G401 (cell line): ENCODE measurements around the gene FLNC. TPM values are rescaled to one million over a fixed set of nuclear protein-coding genes. Genes with fewer than 3 reads are reported as not detected.

ENCODE experiments used
- DNase-seq: peaks from one replicate; pipeline ENCODE4 v3.0.0-alpha.2; 2015; ENCODE audit warnings: low spot score
- in situ Hi-C: cut with HindIII; loops from 2 replicates; pipeline ENCODE4 v1.10.0; 2016; ENCODE audit warnings: low sequenced_read_pairs, mixed read lengths
- total RNA-seq: library from RNA; depleted of rRNA; stranded (reverse); fragments of >200 nt; shearing (Covaris generic); gene quantifications from 2 replicates; pipeline ENCODE4 v1.2.3, GENCODE V29; 2014

The FLNC gene
- total RNA-seq, 1 experiment from 2014 or later = 231 TPM

GRCh38 chr7:128885370-128886187 is 55.4 kb downstream of the FLNC start:
- in situ Hi-C loops = no loop called here
- no peak for DNase-seq

DNA sequence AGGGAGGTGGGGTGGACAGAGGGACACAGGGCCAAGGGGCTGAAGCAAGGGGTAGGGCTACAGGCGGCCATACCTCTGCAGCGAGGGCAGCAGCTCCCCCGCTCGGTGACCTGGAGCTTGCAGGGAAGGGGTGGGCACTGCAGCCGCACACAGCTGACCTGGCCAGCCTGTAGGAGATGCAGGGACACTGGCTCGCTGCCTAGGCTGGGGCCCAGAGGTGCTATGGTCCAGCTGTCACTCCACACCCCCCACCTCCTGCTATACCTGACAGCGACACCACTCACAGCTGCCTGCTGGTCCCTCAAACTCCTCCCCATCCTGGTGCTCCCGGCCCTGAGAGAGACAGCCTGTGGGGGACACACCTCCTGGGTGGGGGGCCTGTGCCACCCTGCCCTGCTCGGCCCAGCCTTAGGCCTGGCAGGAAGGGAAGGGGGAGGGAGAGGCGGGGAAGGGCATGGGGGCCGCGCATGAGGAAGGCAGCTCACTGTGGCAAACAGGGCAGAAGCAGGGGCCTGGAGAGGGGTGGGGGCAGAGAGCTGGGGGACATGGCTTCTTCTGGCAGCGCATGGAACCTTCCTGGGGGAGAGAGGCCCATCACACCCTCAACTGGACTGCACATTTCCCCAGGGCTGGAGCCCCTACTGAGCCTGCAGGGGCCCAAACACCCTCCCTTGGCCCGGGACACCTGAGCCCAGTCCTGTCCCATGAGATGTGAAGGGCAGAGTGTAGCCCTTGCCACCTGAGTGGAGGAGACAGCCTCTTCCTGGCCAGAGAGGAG is 56.4 kb downstream of the FLNC start:
- DNase-seq = no peak
- in situ Hi-C loops = no loop called here

DNA sequence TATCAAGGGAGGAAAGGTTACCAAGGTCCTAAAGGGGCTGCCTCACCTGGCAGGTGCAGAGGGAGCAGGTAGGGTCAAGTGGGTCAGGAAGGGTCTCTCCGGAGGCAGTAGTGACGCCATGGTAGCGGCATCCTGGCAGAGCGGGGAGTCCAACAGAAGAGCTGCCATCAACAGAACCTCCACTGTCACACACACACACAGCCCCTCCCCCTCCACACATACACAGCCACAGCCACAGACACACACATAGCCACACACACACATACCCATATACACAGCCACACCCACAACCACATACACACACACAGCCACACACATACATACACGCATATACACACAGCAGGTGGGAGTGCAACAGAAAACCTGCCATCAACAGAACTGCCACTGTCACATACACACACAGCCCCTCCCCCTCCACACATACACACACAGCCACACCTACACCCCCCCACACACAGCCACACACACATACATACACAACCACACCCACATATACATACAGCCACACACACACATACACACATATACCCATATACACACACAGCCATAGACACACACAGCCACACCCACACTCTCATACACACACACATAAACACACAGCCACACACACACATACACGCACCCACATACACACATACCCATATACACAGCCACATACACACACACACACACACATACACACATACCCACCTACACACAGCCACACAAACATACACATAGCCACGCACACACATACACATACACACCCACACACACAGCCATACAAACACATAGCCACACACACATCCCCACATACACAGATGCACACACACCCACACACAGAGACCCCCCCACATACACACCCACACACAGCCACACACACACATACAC is 57.2 kb downstream of the FLNC start:
- DNase-seq = no peak
- in situ Hi-C loops = no loop called here

DNA sequence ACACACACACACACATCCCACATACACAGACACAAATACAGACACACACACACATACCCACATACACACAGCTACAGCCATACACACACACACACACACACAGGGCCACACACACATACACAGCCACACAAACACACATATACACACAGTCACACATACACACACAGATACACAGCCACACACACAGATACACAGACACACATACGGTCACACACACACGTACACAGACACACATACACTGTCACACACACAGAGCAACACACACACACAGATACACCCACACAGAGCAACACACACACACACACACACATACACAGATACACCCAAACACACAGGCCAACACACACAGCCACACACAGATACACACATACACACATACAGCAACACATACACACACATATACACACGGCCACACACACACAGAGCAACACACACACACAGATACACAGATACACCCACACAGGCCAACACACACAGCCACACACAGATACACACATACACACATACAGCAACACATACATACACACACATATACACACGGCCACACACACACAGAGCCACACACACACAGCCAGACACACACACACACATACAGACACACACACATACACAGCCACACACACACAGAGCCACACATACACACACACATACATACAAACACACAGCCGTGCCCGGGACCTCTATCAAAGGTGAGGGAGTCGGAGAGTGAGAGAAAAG is 58.0 kb downstream of the FLNC start:
- in situ Hi-C loops = no loop called here

DNA sequence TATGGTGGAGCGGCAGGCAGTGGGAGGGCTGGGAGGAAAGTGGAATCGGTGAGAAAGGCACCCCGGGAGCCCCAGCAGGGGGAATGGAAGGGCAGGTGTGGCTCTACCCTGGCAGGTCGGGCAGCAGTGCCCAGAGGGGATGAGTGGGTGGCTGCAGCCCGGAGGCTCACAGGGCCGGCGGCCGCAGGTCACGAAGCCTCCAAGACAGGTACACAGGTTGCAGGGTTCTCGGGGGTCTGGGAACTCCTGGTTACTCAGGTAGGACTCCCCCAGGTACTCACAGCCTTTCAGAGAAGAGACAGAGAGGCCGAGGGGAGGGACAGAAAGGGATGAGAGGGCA is 58.5 kb downstream of the FLNC start:
- no peak for DNase-seq
- in situ Hi-C loops = no loop called here

More for the DNA sequence above, 58.0 kb downstream of the FLNC start:
- DNase-seq = no peak

- in situ Hi-C loops = no loop called here
- DNase-seq = no peak
Measured at GRCh38 chr7:128889121-128889520, 58.9 kb downstream of the FLNC start.

- in situ Hi-C loops = no loop called here
- no peak for DNase-seq
Measured at GRCh38 chr7:128890306-128891109, 60.3 kb downstream of the FLNC start.

DNA sequence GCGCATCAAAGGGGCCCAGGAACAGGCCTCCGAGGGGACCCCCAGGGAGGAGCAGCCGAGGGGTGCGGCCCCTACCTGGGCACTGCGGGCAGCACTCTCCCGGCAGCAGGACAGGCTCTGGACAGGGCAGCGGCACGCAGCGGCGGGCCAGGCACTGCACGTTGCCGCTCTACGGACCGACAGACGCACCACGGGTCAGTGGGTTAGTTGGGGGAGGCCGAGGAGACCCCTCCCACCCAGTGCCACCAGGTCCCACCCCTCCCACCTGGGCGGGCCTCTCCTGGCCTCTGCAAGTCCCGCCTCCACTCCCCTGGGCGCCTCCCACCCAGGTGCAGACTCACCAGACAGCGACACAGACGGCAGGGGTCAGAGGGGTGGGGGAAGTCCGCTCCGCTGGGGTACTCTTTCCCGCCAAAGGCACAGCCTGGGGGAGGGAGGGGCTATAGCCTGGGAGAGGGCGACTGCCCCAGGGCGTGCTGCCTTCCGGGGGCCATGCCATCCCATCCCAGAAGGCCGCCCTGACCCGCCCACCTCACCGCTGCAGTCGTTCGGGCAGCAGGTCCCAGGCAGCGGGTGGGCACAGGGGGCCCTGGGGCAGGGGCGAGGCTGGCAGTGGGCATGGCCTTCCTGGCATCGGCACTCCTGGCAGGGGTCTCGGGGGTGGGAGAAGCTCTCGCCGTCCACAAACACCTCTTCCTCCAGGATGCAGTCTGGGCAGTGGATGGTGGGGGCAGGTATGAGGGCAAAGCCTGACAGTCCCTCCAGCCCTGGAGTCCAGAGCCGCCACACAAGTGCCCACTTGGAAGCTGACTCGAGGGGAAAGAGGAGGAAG is 61.1 kb downstream of the FLNC start:
- DNase-seq = no peak
- in situ Hi-C loops = no loop called here

DNA sequence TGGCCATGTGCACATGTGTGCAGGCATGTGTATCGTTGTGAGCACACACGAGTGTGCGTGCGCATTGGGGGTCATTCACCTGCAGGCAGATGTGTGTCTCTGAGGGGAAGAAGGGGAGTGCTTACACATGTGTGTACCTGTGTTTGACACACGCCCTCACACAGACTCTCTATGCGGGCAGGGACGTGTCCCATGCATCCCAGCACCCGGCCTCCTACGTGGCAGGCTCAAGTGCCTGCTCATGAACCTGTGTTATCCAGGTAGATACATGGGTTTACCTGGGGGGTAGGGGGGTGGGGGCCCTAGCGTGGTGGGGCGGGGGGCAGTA is 61.7 kb downstream of the FLNC start:
- in situ Hi-C loops = no loop called here
- no peak for DNase-seq

GRCh38 chr7:128892521-128893250 is 62.5 kb downstream of the FLNC start:
- no peak for DNase-seq
- in situ Hi-C loops = no loop called here

DNA sequence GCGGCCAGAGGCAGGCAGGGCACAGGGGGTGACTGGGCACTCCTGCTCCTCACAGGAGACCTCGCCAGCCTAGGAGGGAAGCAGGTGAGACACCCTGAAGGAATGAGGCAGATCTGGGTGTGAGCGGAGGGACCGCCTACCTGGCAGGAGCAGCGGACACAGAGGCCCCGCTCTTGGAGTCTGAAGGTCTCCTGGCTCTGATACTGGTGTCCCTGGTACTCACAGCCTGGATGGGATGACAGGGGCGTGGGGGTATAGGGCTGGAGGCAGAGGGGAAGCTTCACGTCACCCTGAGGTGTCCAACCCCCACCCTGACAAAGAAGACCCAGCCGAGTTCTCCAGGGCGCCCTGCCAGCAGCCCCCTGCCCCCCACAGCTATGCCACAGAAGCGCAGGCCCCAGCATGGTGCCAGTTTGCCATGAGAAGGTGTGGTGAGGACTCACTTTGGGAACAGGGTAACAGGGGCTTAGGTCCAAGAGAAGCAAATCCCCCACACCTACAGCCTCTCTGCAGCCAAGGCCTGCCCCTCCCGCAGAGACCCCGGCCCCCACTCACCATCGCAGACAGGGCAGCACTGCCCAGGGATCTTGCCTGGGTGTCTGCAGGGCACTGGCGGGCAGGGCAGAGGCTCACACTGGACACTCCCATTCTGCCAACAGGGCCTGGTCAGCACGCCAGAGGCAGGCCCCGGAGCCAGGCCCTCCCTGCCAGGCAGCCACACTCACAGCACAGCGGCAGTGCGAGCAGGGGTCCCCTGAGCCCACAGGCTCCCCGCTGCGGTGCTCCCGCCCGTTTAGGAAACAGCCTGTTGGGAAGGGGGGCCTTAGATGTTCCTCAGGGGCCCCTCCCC is 63.3 kb downstream of the FLNC start:
- DNase-seq = no peak
- in situ Hi-C loops = no loop called here

GRCh38 chr7:128894101-128894440 is 63.9 kb downstream of the FLNC start:
- no peak for DNase-seq
- in situ Hi-C loops = no loop called here

DNA sequence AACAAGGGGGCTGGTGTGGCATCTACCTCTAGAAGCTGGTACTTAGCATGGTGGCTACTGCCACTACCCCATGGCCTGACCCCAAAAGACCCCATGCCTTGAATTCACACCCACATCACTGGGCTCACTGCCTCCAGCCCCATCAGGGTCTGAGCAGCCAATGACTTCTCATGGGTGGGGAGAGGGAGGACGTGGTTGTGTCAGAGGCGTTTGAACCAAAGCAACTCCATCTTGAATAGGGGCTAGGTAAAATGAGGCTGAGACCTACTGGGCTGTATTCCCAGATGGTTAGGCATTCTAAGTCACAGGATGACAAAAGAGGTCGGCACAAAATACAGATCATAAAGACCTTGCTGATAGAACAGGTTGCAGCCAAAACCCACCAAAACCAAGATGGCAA is 65.1 kb downstream of the FLNC start:
- no peak for DNase-seq
- in situ Hi-C loops = no loop called here

GRCh38 chr7:128899392-128899791 is 69.2 kb downstream of the FLNC start:
- DNase-seq = no peak
- in situ Hi-C loops = no loop called here

GRCh38 chr7:128900237-128900636 is 70.0 kb downstream of the FLNC start:
- in situ Hi-C loops = no loop called here
- no peak for DNase-seq

DNA sequence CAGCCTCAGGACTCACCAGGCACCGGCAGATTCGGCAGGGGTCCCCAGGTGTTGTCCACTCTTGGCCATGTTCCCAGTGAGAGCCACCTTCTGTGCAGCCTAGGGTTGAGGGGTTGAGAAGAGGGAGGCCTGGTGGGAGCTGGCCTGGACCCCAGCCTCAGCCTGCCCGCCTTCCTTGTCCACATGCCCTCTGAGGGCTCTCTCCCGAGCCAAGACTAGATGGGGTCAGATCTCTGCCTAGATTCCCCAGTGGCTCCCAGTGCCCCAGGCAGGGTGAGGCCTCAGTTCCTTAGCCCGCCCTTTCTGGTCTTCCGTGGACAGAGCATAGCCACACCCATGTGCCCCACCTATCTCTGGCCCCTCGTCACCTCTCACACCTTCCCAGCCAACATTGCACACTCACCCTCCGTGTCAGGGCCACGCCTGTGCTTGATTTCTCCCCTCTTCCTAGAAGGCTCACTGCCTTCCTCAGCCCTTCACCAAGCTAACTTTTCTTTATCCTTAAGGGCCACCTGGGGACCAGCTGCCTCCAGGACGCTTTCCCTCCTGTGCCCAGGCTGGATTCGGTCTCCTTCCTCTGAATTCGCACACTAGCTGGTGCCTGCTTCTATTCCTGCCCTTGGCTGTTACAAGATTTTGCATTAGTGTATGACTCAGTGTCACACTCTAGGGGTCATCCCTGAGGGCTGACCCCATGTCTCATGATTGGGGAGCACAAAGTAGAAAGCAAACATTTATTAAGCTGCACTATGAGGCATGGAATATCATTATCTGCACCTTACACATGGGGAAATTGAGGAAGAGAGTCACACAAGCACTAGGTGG is 72.8 kb downstream of the FLNC start:
- no peak for DNase-seq
- in situ Hi-C loops = no loop called here
